Measurements from ENCODE around the gene GABPB2. TPM values are rescaled to one million over a fixed set of nuclear protein-coding genes. Genes with fewer than 3 reads are reported as not detected.

GABPB2 gene
- total RNA-seq, 1 donor from 2014 or later = 11.9 TPM

- no peak for TF ChIP-seq CTCF (IDR thresholded peaks at IDR 0.05; ENCODE audit: unreplicated experiment)
- H3K4me3 Mint-ChIP-seq = no peak within 1 kb of the TSS
- H3K9me3 Mint-ChIP-seq = no peaks in the 10 kb centered on the region
- peaks cover 15% of the 10 kb centered on the region for H3K4me1 Mint-ChIP-seq
- peaks cover 29% of the 10 kb centered on the region for H3K36me3 Mint-ChIP-seq
- H3K27me3 Mint-ChIP-seq (ENCODE audit: low read depth) = no peaks in the 10 kb centered on the region
- DNase-seq (ENCODE audit: low spot score in 2 of 2, unreplicated experiment in 2 of 2) = no peak
- H3K27ac Mint-ChIP-seq = peak within 1 kb of the TSS; percentile 75
These were observed 34.2 kb upstream of the GABPB2 start, which contains the start of gene BNIPL for GRCh38 chr1:151036356-151036755. BNIPL (plus strand) TSS chr1:151036586; CDS start chr1:151036726, 140 bp downstream.

GRCh38 chr1:151037032-151037431 is 33.5 kb upstream of the GABPB2 start:
- Mint-ChIP-seq H3K9me3 (no peaks in the 10 kb centered on the region), H3K27me3 (ENCODE audit: low read depth) (no peaks in the 10 kb centered on the region), H3K4me1 (peaks cover 15% of the 10 kb centered on the region), H3K27ac (peak overlapping the region; percentile 8), H3K36me3 (peaks cover 26% of the 10 kb centered on the region), H3K4me3 (no peak overlapping the region)
- TF ChIP-seq CTCF (IDR thresholded peaks at IDR 0.05; ENCODE audit: unreplicated experiment) = no peak
- DNase-seq (ENCODE audit: low spot score in 2 of 2, unreplicated experiment in 2 of 2) = no peak

GRCh38 chr1:151039521-151039920 is 31.0 kb upstream of the GABPB2 start:
- no peaks in the 10 kb centered on the region for H3K9me3 Mint-ChIP-seq
- H3K36me3 Mint-ChIP-seq = peaks cover 18% of the 10 kb centered on the region
- no peak overlapping the region for H3K4me3 Mint-ChIP-seq
- no peaks in the 10 kb centered on the region for H3K27me3 Mint-ChIP-seq (ENCODE audit: low read depth)
- TF ChIP-seq CTCF (IDR thresholded peaks at IDR 0.05; ENCODE audit: unreplicated experiment) = no peak
- H3K4me1 Mint-ChIP-seq = peaks cover 15% of the 10 kb centered on the region
- H3K27ac Mint-ChIP-seq = no peak overlapping the region
- DNase-seq (ENCODE audit: low spot score in 2 of 2, unreplicated experiment in 2 of 2) = no peak

- peaks cover 8% of the 10 kb centered on the region for H3K4me1 Mint-ChIP-seq
- DNase-seq (ENCODE audit: low spot score in 2 of 2, unreplicated experiment in 2 of 2) = no peak
- no peak overlapping the region for H3K27ac Mint-ChIP-seq
- no peaks in the 10 kb centered on the region for H3K9me3 Mint-ChIP-seq
- H3K36me3 Mint-ChIP-seq = peaks cover 3% of the 10 kb centered on the region
- no peaks in the 10 kb centered on the region for H3K27me3 Mint-ChIP-seq (ENCODE audit: low read depth)
- no peak for TF ChIP-seq CTCF (IDR thresholded peaks at IDR 0.05; ENCODE audit: unreplicated experiment)
- no peak overlapping the region for H3K4me3 Mint-ChIP-seq
These were observed 27.4 kb upstream of the GABPB2 start for GRCh38 chr1:151043163-151043562.

GRCh38 chr1:151047591-151047924 is 23.0 kb upstream of the GABPB2 start, which contains the start of gene C1orf56:
C1orf56 (plus strand) TSS chr1:151047751; CDS start chr1:151047848, 97 bp downstream.
- peak within 1 kb of the TSS; percentile 96 for H3K27ac Mint-ChIP-seq
- TF ChIP-seq CTCF (IDR thresholded peaks at IDR 0.05; ENCODE audit: unreplicated experiment) = no peak
- peak within 1 kb of the TSS; percentile 98 for H3K4me3 Mint-ChIP-seq
- H3K4me1 Mint-ChIP-seq = peaks cover 23% of the 10 kb centered on the region
- peaks cover 6% of the 10 kb centered on the region for H3K36me3 Mint-ChIP-seq
- peak; percentile 49 to 77 for DNase-seq (ENCODE audit: low spot score in 2 of 2, unreplicated experiment in 2 of 2)
- H3K27me3 Mint-ChIP-seq (ENCODE audit: low read depth) = no peaks in the 10 kb centered on the region
- no peaks in the 10 kb centered on the region for H3K9me3 Mint-ChIP-seq

Measured in mesothelial cell of epicardium (in vitro differentiated cells).